Measurements from ENCODE around the gene OLFM1.
"Not testable (repeated sequence)": the region's sequence is repeated elsewhere in the genome, so short reads cannot be mapped to it uniquely, and the experiment has no call there.

The OLFM1 gene

GRCh38 chr9:135134268-135135022, 47.0 kb downstream of the OLFM1 start:
- DNase-seq (ENCODE audit: low read depth): no peak

DNA sequence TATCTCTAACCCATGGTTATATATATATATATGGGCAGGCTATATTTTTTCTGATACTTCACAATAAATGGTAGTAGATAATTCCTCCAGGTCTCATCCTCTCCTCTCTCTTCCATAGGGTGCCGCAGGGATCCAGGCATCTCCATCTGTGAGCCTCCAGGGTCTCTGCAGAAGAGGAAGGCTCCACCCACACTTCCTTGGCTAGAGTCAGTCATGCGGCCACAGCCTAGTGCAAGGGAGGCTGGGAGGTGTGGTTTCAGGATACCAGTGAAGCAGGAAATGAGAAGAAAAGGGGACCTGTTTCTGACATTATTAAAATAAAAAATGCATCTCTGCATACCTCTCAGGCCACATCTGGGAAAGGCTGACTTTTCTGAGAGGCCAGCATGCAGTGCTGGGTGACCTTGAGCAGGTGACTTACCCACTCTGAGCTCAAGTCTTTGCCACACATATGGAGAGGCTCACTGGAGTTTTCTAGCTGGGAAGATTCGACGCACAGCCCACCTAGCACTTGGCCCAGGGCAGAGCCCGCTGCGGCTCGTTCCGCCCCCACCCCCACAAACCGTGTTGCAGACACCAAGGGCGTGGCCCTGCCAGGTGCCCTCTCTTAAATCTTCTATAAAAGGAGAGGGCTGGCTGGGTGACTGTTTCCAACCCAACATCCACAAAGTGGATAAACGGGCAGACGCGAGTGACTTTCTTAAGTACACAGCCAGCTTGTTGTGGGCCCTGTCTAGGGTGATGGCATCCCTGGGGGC, 47.9 kb downstream of the OLFM1 start:
- DNase-seq (ENCODE audit: low read depth): no peak

DNA sequence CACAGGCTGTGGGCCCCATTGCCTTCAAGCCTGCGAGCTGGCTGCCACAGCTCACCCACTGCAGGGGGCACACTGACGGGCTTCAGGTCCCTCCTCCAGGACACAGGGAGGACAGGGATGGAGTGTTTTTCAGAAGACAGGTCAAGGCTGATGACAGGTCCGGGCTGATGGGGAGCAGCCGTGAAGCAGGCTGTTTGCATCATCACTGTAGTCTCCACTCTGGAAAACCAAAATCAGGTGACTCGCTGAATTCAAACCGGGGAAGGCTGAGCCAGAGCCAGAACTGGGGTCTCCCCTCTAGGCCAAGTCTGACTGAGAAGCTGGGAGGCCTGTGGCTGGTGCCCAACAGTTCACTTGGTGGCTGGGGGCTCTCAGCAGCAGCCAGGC, 48.5 kb downstream of the OLFM1 start:
- DNase-seq (ENCODE audit: low read depth): no peak

DNA sequence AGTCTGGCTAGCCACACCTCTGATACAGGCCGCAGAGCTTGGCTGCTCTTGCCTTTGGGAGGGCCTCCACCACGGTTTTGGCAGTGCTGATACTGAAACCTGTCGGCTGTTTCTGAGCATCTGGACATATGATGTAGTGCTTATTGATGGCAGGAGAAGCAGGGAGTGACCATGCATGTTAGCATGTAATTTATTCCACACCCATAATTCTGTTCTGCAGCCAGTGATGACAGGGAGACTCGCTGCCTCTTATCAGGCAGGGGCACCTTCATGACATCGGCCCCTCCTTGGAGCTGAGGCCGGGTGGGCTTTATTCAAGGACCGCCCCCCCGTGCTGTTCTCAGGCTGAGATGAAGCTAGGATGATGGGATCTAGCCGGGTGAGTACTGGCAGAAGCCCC, 49.0 kb downstream of the OLFM1 start:
- DNase-seq (ENCODE audit: low read depth): no peak

- no peak for DNase-seq (ENCODE audit: low read depth)
Observed at GRCh38 chr9:135136991-135137832, 49.7 kb downstream of the OLFM1 start.

GRCh38 chr9:135138078-135138855, 50.8 kb downstream of the OLFM1 start:
- no peak for DNase-seq (ENCODE audit: low read depth)

GRCh38 chr9:135139366-135139959, 52.0 kb downstream of the OLFM1 start:
- no peak for DNase-seq (ENCODE audit: low read depth)

- no peak for DNase-seq (ENCODE audit: low read depth)
Observed at GRCh38 chr9:135141183-135141774, 53.8 kb downstream of the OLFM1 start.

GRCh38 chr9:135144581-135145170, 57.2 kb downstream of the OLFM1 start:
- DNase-seq (ENCODE audit: low read depth): no peak

DNA sequence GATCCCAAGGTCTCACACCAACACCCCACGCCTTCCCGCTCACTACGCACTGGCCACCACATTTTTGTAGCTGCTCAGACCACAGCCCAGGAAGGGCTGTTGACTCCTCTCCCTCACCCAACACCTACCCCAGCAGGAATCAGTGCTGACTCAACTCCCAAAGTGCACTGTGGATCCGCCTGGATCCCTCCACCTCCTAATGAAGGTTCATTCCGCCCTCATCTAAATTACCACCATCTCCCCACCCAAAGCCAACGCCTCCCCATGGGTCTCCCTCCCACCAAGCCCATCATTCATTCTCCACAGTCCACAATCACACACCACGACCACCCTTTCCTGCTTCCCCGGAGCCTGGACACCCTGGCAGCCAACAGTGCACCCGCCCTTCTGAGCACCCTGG, 57.8 kb downstream of the OLFM1 start:
- DNase-seq (ENCODE audit: low read depth): no peak

- no peak for DNase-seq (ENCODE audit: low read depth)
Observed at GRCh38 chr9:135146241-135146640, 58.8 kb downstream of the OLFM1 start.

DNA sequence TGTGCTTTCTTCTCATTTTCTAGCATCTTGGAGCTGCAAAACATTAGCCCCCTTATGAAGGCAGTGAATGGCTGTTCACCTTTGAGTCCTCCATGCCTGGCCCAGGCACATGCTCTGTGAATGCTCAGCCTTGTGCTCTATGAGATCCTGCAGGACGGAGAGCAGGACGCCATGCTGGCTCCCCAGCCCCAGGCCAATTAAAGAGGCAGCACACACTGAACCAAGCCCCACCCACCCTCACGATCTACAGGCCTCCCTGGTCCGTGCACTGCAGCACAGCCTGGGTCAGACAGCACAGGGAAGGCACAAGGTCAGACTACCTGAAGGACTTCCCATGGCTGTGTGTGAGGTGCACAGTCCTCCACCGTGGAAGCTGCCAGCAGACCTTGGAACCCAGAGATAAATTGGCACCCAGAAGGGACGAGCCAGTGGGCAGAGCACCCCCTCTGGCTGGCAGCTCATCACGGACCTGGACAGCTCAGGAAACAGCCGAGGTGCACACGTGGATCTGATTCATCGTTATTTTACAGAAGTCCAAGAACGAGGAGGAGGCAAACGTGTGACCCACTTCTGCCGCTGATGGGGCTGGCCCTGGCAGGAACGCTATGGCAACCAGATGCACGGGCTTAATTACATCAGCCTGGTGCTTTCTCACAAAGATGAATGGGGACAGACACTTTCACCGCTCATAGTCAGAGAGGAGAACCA, 59.5 kb downstream of the OLFM1 start:
- DNase-seq (ENCODE audit: low read depth): no peak

DNA sequence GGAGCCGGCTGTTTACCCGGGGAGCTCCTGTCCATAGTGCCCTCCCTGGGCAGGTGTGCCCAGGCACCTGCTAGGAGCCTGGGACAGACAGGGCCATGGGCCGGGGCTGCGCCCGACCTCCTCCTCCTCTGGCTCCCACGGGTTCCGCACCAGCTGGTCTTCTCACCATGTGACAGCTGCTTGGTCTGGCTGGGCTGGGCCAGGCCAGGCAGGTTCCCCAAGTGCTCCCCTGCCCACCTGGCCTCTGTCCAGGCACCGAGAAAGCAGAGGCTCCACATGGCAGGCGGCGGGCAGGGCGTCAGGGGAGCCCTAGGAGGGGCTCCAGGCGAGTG, 60.0 kb downstream of the OLFM1 start:
- no peak for DNase-seq (ENCODE audit: low read depth)

- DNase-seq (ENCODE audit: low read depth): no peak
Observed at GRCh38 chr9:135147938-135148337, 60.5 kb downstream of the OLFM1 start.

DNA sequence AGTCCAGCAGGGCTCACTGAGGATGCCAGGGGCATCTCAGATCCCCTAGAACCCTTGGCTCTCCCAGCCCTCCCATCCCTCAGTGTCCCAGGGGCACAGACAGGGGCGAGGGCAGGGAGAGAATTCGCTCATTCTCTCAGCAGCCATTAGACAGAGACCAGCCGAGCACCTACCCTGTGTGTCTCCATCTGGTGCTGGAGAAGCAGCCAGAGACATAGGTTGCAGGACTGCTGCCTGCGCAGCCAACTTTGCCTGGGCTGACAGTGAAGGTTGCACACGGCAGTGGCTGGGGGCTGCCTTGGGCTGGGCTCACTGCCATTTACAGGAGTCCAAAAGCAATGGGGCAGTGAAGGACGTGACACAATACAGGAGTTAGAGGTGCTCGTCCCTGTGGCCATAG, 60.9 kb downstream of the OLFM1 start:
- no peak for DNase-seq (ENCODE audit: low read depth)

- DNase-seq (ENCODE audit: low read depth): not testable (repeated sequence)
Observed at GRCh38 chr9:135149901-135150300, 62.4 kb downstream of the OLFM1 start.

DNA sequence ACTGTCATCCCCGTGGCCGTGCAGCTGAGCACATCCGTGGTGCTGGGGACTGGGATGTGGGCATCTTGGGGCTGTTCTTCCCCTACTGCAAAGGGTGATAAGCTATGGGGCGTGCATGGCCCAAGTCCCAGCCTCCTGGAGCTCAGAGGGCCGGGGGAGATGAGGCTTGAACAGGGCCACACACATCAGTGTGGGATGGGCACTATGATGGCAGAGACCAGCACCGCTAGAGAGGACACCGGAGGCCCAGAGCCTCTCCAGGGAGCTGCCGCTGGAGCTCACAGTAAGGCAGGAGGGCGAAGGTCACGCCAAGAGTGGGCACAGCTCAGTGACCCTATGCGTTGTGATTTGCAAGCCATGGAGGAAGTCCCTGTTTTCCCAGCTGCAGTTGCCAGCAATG, 63.5 kb downstream of the OLFM1 start:
- DNase-seq (ENCODE audit: low read depth): no peak

DNA sequence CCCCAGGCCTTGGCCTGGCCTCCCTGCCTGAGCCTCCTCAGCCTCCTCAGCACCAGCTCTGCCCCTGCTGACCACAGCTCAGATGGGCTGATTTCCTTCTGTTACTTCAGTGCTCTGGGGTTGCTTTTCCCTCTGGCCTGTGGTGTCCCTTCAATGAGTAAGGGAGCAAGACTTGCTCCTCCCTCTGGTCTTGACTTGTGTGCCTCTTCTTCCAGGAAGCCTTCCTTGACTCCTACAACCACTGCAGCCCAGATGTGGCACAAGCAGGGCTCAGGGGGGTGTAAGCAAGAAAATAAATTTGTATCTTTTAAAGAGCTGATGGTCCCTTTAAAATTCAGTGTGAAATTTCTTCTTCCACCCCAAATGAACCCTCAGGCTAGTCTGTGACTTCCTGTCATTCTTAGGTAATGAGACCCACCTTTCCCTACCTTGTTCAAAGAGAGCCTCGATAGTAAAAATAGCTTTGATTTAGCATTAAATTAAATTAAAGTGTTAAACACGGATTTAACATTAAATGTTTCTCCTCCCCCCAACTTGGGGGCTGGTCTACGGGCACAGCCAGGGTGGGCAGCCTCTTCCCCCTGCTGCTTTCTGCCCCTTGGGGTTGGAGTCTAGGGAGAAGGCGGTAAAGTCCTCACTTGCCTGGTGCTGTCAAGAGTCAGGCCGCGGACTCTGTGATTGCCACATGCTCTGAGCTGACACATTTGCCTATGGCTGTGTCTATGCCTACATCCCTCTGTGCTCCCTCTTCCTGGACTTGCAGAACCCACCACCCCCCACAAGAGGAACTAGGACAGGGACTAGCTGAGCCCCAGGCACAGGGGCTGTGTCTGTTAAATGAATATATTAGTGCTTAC, 64.5 kb downstream of the OLFM1 start:
- DNase-seq (ENCODE audit: low read depth): no peak

GRCh38 chr9:135152614-135153334, 65.3 kb downstream of the OLFM1 start:
- no peak for DNase-seq (ENCODE audit: low read depth)
